HEK293T (cell line): Measurements from ENCODE around the gene BNIP5.

Experiments
- CTCF ChIA-PET: fragments of 350-600 bp; formaldehyde crosslinking; extraction: SDS; loops from one replicate; lab custom pipeline; 2021; ENCODE audit warnings: antibody characterized with exemption, inconsistent platforms; lab: Yijun Ruan, JAX
- POLR2A ChIA-PET: fragments of 350-600 bp; formaldehyde crosslinking; extraction: SDS; loops from one replicate; lab custom pipeline; 2020; ENCODE audit warnings: antibody characterized with exemption, inconsistent platforms; lab: Yijun Ruan, JAX
- DNase-seq: peaks from one replicate; pipeline ENCODE4 v3.0.0; 2012; ENCODE audit warnings: mixed read lengths; ENCODE audit errors: extremely low spot score
- ARNT ChIP-seq: fragments of 450-650 bp; IDR thresholded peaks from 2 replicates; pipeline ENCODE4 v1.6.1; 2017; ENCODE audit warnings: mild to moderate bottlenecking
- BHLHE40 ChIP-seq: fragments of 450-650 bp; IDR thresholded peaks from 2 replicates; pipeline ENCODE4 v1.6.1; 2016; ENCODE audit warnings: mild to moderate bottlenecking, moderate library complexity, borderline replicate concordance
- CTBP1 ChIP-seq: fragments of 450-650 bp; IDR thresholded peaks from 2 replicates; pipeline ENCODE4 v1.6.1; 2016; ENCODE audit warnings: borderline replicate concordance
- ELF4 ChIP-seq: fragments of 450-650 bp; IDR thresholded peaks from 2 replicates; pipeline ENCODE4 v1.6.1; 2017; ENCODE audit warnings: antibody characterized with exemption
- FOXA1 ChIP-seq: fragments of 450-650 bp; IDR thresholded peaks from 2 replicates; pipeline ENCODE4 v1.6.1; 2016; ENCODE audit warnings: mild to moderate bottlenecking
- FOXK2 ChIP-seq: fragments of 450-650 bp; IDR thresholded peaks from 2 replicates; pipeline ENCODE4 v1.6.1; 2016; ENCODE audit warnings: mild to moderate bottlenecking
- FOXM1 ChIP-seq: fragments of 450-650 bp; IDR thresholded peaks from 2 replicates; pipeline ENCODE4 v1.6.1; 2017; ENCODE audit warnings: mild to moderate bottlenecking, borderline replicate concordance
- HDGF ChIP-seq: fragments of 450-650 bp; IDR thresholded peaks from 2 replicates; pipeline ENCODE4 v1.6.1; 2017; ENCODE audit warnings: antibody characterized with exemption, borderline replicate concordance
- L3MBTL2 ChIP-seq: fragments of 450-650 bp; conservative IDR thresholded peaks from 2 replicates; pipeline ENCODE4 v1.6.1; 2016; ENCODE audit warnings: mild to moderate bottlenecking
- LEF1 ChIP-seq: fragments of 450-650 bp; IDR thresholded peaks from 2 replicates; pipeline ENCODE4 v1.6.1; 2017; ENCODE audit warnings: mild to moderate bottlenecking, borderline replicate concordance
- NFRKB ChIP-seq: fragments of 450-650 bp; IDR thresholded peaks from 2 replicates; pipeline ENCODE4 v1.6.1; 2016; ENCODE audit warnings: mild to moderate bottlenecking, moderate library complexity
- SP1 ChIP-seq: fragments of 450-650 bp; IDR thresholded peaks from 2 replicates; pipeline ENCODE4 v1.6.1; 2017
- SUZ12 ChIP-seq: fragments of 450-650 bp; IDR thresholded peaks from 2 replicates; pipeline ENCODE4 v1.6.1; 2016; ENCODE audit warnings: mild to moderate bottlenecking
- TARDBP ChIP-seq: fragments of 450-650 bp; IDR thresholded peaks from 2 replicates; pipeline ENCODE4 v1.6.1; 2016
- ZNF384 ChIP-seq: fragments of 450-650 bp; IDR thresholded peaks from 2 replicates; pipeline ENCODE4 v1.6.1; 2016
- TF ChIP-seq, protein P1 (sequence below): fragments of 450-650 bp; IDR thresholded peaks from 2 replicates; pipeline ENCODE4 v1.6.1; 2016

BNIP5 gene

DNA sequence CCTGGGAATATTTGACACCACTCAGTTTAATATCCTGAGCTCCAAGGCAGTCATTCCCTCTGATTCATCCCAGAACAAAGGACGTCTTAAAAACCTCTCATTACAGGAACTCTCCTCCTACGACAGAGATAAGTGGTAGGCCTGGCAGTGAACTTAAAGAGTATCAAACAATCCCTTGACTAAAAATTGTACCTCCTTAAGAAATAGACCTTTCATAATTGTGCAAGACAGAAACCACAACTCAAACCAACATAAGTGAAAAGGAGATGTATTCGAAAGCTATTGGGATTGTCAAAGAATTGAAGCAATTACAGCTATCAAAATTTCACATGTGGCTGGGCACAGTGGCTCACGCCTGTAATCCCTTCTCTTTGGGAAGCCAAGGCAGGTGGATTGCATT is 19.1 kb upstream of the BNIP5 start:
- DNase-seq, result no peak
- ChIA-PET CTCF (interaction anchor here (1.1 kb wide), 1 partner anchor 15 kb away, joined by 3 read pairs; no protein-coding TSS in a partner anchor), POLR2A (no interaction called here)
- TF ChIP-seq HDGF (no peak), FOXM1 (no peak), TARDBP (no peak), SP1 (no peak), NFRKB (no peak), ELF4 (no peak), L3MBTL2 (no peak)
- TF ChIP-seq, protein P1, sequence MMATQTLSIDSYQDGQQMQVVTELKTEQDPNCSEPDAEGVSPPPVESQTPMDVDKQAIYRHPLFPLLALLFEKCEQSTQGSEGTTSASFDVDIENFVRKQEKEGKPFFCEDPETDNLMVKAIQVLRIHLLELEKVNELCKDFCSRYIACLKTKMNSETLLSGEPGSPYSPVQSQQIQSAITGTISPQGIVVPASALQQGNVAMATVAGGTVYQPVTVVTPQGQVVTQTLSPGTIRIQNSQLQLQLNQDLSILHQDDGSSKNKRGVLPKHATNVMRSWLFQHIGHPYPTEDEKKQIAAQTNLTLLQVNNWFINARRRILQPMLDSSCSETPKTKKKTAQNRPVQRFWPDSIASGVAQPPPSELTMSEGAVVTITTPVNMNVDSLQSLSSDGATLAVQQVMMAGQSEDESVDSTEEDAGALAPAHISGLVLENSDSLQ, result no peak

DNA sequence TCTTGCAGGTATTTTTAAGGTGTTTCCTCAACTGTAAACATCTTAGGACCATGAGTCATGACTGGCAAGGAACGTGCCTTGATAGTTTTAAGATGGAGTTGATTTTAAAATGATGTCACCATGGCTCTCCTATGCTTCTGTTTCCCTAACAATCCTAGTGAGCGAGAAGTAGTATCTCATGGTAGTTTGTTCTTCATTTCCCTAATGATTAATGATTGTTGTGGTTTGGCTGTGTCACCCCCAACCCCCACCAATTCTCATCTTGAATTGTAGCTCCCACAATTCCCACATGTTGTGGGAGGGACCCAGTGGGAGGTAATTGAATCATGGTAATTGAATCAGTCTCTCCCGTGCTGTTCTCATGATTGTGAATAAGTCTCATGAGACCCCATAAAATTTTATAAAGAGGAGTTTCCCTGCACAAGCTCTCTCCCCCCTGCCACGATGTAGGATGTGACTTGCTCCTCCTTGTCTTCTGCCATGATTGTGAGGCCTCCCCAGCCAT is 16.8 kb upstream of the BNIP5 start:
- TF ChIP-seq FOXM1 (no peak), NFRKB (no peak), SP1 (no peak), ARNT (no peak), HDGF (no peak), TARDBP (no peak), ELF4 (no peak), L3MBTL2 (no peak), SUZ12 (no peak), BHLHE40 (no peak), CTBP1 (no peak), FOXK2 (no peak), ZNF384 (no peak), LEF1 (no peak)
- TF ChIP-seq, protein P1, result no peak
- DNase-seq, result no peak
- POLR2A ChIA-PET, result interaction anchor here (1.2 kb wide), 1 partner anchor 240 kb away, joined by 3 read pairs; no protein-coding TSS in a partner anchor
- CTCF ChIA-PET, result interaction anchor here (0.8 kb wide), 1 partner anchor 51 kb away, joined by 3 read pairs; no protein-coding TSS in a partner anchor

DNA sequence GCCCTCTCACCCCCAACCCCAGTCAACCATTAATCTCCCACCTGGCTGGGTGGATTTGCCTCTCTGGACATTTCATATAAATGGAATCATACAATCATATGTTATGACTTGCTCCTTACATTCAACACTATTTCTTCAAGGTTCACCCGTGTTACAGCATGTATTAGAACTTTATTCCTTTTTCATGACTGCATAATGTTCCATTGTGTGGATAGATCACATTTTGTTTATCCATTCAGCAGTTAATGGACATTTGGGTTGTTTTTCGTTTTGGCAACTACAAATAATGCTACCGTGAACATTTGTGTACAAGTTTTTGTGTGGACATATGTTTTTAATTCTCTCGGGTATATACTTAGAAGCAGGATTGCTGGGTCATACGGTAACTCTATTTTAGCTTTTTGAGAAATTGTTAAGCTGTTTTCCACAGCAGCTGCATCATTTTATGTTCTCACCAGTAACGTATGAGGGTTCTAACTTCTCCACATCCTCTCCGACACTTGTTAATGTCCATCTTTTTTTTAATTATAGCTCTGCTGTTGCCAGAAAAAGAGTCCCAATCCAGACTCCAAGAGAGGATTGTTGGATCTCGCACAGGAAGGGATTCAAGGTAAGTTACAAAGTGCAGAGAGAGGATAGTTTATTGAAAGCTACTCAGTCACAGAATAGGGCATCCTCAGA is 15.9 kb upstream of the BNIP5 start:
- POLR2A ChIA-PET, result interaction anchor here (0.7 kb wide), 1 partner anchor 12 kb away, joined by 3 read pairs; no protein-coding TSS in a partner anchor
- DNase-seq, result no peak
- CTCF ChIA-PET, result interaction anchor here (0.8 kb wide), 1 partner anchor 50 kb away, joined by 3 read pairs; no protein-coding TSS in a partner anchor
- TF ChIP-seq L3MBTL2 (no peak), TARDBP (no peak), NFRKB (no peak), CTBP1 (no peak), FOXK2 (no peak), ARNT (no peak), SP1 (no peak), FOXM1 (no peak), SUZ12 (no peak), ZNF384 (no peak), LEF1 (no peak), BHLHE40 (no peak), FOXA1 (no peak), ELF4 (no peak), HDGF (no peak)
- TF ChIP-seq, protein P1, result no peak

DNA sequence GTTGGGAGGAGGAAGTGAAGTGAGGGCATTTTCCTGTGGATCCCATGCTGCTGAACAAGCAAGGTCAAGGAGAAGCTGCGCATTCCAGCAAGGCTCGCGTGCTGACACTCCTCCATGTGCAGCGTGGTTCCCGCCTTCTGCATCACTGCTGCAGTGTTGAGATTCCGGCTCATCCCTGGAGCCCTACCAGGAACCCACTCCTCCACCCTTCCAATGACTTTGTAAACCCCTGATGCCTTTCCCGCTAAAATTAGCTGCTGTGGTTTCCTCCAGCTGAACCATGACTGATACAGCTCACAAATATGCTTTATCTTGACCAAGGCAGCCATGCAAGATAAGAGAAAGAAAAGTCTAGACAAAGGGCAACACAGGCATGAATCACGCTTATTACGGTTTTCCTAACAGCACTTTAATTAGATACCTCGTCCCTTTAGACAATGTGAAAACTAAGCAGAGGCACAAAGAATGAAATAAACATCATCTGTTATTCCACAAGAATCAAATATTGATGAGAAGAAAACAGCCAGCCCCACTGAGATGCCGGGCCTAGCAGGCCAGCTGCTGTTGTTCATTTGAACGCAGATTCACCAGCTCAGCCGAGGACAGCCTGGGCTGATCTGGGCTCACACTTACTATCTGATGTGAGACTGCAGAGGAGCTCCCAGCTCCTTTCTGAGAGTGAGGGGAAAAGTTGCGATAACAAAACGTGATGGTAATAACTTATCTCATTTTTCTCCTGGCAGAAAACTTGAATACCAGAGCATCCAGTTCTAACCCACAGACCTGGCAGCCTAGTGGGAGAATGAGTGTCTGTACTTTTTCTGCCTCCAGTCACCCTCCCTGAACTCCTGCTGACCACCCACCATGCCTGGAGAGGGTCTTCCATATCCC is 14.2 kb upstream of the BNIP5 start:
- ChIA-PET CTCF (interaction anchor here (1.4 to 2.7 kb wide), 2 partner anchors 10 to 49 kb away, joined by 5 to 19 read pairs; no protein-coding TSS in a partner anchor), POLR2A (interaction anchor here (0.7 to 1.4 kb wide), 2 partner anchors 10 to 72 kb away, joined by 3 read pairs; no protein-coding TSS in a partner anchor)
- TF ChIP-seq HDGF, result no peak
- no peak for TF ChIP-seq ARNT
- TF ChIP-seq SP1, result no peak
- no peak for DNase-seq

DNA sequence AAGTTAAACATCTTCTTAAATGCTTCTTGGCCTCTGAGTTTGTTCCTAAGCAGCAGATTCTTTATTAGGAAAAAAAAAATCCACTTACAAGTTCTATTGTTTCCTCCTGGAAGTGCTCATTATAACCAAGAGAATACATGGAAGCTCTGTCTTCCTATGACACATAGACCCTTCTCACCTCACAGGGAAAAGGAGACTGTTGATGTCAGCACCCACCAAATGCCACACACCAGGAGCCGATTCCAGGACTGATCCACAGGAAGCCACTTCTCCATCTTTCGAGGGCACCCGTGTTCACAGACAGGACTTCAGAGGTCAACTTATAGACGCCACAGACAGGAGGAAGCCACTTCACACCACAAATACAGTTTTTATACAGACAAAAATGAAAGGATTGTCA is 13.4 kb upstream of the BNIP5 start:
- POLR2A ChIA-PET, result no interaction called here
- CTCF ChIA-PET, result interaction anchor here (0.6 to 2.7 kb wide), 3 partner anchors 9 to 1558 kb away, joined by 3 to 19 read pairs (median 5); partner anchors contain the start of gene BLTP3A
- TF ChIP-seq LEF1, result no peak
- TF ChIP-seq HDGF, result no peak
- TF ChIP-seq L3MBTL2, result no peak
- no peak for TF ChIP-seq FOXA1
- TF ChIP-seq FOXM1, result no peak
- TF ChIP-seq TARDBP, result no peak
- TF ChIP-seq SUZ12, result no peak
- no peak for TF ChIP-seq SP1
- TF ChIP-seq ELF4, result no peak
- no peak for TF ChIP-seq FOXK2
- no peak for TF ChIP-seq CTBP1
- no peak for DNase-seq
